Osteoblast (primary cell): ENCODE results near the gene YTHDF1. TPM values are rescaled to one million over a fixed set of nuclear protein-coding genes. Genes with fewer than 3 reads are reported as not detected.
A peak's percentile ranks its signal among the peaks of the same experiment; 100 is the strongest.

ENCODE experiments used
- DNase-seq: peaks from one replicate; pipeline ENCODE4 v3.0.0; 2011; ENCODE audit warnings: low spot score, mixed read lengths; ENCODE audit not compliant: insufficient read length; ENCODE audit errors: missing footprints
- H2AFZ ChIP-seq: 2 replicates; pipeline ENCODE4 v1.6.0; 2011; ENCODE audit warnings: mild to moderate bottlenecking, low read length
- H3K27ac ChIP-seq: 2 replicates; pipeline ENCODE4 v1.5.1; 2011; ENCODE audit warnings: mild to moderate bottlenecking, low read depth, low read length, moderate library complexity
- H3K27me3 ChIP-seq: 2 replicates; pipeline ENCODE4 v1.6.0; 2012; ENCODE audit warnings: mild to moderate bottlenecking, control low read depth, inconsistent platforms, low read length, moderate library complexity; ENCODE audit not compliant: insufficient read depth
- H3K36me3 ChIP-seq: 2 replicates; pipeline ENCODE4 v1.5.1; 2011; ENCODE audit warnings: mild to moderate bottlenecking, low read length, control low read depth, moderate library complexity; ENCODE audit not compliant: insufficient read depth
- H3K4me1 ChIP-seq: 2 replicates; pipeline ENCODE4 v1.5.1; 2011; ENCODE audit warnings: mild to moderate bottlenecking, low read length, control low read depth, moderate library complexity; ENCODE audit not compliant: insufficient read depth
- H3K4me2 ChIP-seq: 2 replicates; pipeline ENCODE4 v1.6.0; 2011; ENCODE audit warnings: mild to moderate bottlenecking, low read length; ENCODE audit not compliant: insufficient read depth
- H3K4me3 ChIP-seq: fragments of 200-600 bp; sonication (generic); 3 replicates; pipeline ENCODE4 v1.5.1; 2012; ENCODE audit warnings: mild to moderate bottlenecking, low read length, inconsistent platforms; ENCODE audit not compliant: insufficient read depth
- H3K79me2 ChIP-seq: 2 replicates; pipeline ENCODE4 v1.6.0; 2012; ENCODE audit warnings: mild to moderate bottlenecking, low read length, control low read depth, inconsistent platforms; ENCODE audit not compliant: insufficient read depth
- H3K9me3 ChIP-seq: 2 replicates; pipeline ENCODE4 v1.5.1; 2011; ENCODE audit warnings: low read depth, low read length, control low read depth
- H4K20me1 ChIP-seq: 2 replicates; pipeline ENCODE4 v1.6.0; 2012; ENCODE audit warnings: mild to moderate bottlenecking, low read length, control low read depth; ENCODE audit not compliant: insufficient read depth
- total RNA-seq: library from RNA; depleted of rRNA; stranded (reverse); fragments of >200 nt; gene quantifications from 2 replicates; pipeline ENCODE4 v1.2.3, GENCODE V29; 2012
- TF ChIP-seq, protein P1 (sequence below): IDR thresholded peaks from 2 replicates; pipeline ENCODE4 v1.5.1; 2011; ENCODE audit warnings: mild to moderate bottlenecking, low read depth, low read length, moderate library complexity; ENCODE audit errors: extremely low read depth

The YTHDF1 gene
- total RNA-seq, 1 donor = 23.9 TPM

DNA sequence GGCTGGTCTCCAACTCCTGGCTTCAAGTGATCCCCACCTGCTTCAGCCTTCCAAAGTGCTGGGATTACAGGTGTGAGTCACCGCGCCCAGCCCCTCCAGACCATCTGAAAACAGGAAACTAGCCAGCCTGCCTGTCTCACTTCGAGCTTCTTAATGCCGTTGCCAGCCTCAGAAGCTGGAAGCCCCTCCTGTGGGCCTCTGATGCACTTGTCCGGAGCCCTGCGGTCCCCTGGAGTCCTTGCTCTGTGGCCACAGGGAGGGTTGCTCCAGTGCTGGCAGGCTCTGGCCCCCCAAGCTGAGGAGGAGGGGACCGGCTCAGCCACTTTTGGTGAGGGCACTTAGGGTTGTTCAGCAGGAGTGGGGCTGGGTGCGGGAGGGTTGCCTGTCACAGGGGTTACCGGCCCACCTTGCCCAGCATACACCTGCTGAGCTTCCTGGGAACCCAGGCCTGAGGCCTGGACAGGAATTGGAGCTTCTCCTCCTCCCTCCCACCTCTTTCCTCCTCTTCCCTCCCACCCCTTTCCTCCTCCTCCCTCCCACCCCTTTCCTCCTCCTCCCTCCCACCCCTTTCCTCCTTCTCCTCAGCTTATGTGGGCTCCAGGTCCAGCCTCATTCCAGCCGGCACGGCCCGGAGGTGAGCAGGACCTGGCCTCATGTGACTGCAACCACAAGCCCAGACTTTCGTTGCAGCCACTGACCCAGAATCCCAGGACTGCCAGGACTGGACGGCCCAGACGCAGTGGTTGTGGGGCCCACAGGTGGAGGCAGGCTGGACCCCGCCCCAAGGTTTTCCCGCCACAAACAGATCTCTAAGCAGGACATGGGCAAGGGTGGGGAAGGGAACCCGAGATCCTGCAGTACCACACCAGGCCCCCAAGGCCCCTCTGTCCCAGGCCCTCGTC, 10.4 kb upstream of the YTHDF1 start:
- no peak overlapping the region for H3K4me2 ChIP-seq
- peaks cover 8% of the 10 kb centered on the region for H3K27me3 ChIP-seq
- no peaks in the 10 kb centered on the region for H4K20me1 ChIP-seq
- H3K9me3 ChIP-seq = no peaks in the 10 kb centered on the region
- H3K27ac ChIP-seq = no peak overlapping the region
- no peak overlapping the region for H2AFZ ChIP-seq
- TF ChIP-seq, protein P1, sequence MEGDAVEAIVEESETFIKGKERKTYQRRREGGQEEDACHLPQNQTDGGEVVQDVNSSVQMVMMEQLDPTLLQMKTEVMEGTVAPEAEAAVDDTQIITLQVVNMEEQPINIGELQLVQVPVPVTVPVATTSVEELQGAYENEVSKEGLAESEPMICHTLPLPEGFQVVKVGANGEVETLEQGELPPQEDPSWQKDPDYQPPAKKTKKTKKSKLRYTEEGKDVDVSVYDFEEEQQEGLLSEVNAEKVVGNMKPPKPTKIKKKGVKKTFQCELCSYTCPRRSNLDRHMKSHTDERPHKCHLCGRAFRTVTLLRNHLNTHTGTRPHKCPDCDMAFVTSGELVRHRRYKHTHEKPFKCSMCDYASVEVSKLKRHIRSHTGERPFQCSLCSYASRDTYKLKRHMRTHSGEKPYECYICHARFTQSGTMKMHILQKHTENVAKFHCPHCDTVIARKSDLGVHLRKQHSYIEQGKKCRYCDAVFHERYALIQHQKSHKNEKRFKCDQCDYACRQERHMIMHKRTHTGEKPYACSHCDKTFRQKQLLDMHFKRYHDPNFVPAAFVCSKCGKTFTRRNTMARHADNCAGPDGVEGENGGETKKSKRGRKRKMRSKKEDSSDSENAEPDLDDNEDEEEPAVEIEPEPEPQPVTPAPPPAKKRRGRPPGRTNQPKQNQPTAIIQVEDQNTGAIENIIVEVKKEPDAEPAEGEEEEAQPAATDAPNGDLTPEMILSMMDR = no peak
- H3K4me3 ChIP-seq = no peak overlapping the region
- peaks cover 16% of the 10 kb centered on the region for H3K4me1 ChIP-seq
- no peak for DNase-seq
- no peaks in the 10 kb centered on the region for H3K36me3 ChIP-seq
- no peaks in the 10 kb centered on the region for H3K79me2 ChIP-seq

DNA sequence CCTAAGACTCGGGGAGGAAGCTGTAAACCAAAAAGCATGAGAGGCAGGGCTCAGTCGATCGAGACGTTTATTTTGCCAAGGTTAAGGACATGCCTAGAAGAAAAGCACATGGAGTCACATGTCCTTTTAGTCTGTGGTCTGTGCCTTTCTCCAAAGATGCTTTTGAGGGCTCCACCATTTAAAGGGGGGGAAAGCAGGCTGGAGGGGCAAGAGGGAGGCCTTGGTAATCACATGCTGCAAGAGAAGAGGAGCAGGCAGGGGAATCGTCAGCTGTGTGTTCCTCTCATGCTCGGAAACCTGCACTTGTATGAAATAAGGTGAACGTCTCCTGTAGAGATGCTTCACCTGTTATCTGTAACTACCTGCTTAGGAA, 9.1 kb upstream of the YTHDF1 start:
- Histone ChIP-seq H3K9me3 (no peaks in the 10 kb centered on the region), H3K4me1 (peaks cover 8% of the 10 kb centered on the region), H3K4me2 (no peak overlapping the region), H3K27me3 (peaks cover 11% of the 10 kb centered on the region), H4K20me1 (no peaks in the 10 kb centered on the region), H3K36me3 (no peaks in the 10 kb centered on the region), H3K4me3 (no peak overlapping the region), H3K27ac (no peak overlapping the region), H3K79me2 (no peaks in the 10 kb centered on the region), H2AFZ (no peak overlapping the region)
- TF ChIP-seq, protein P1 = no peak
- DNase-seq = peak; percentile 35

DNA sequence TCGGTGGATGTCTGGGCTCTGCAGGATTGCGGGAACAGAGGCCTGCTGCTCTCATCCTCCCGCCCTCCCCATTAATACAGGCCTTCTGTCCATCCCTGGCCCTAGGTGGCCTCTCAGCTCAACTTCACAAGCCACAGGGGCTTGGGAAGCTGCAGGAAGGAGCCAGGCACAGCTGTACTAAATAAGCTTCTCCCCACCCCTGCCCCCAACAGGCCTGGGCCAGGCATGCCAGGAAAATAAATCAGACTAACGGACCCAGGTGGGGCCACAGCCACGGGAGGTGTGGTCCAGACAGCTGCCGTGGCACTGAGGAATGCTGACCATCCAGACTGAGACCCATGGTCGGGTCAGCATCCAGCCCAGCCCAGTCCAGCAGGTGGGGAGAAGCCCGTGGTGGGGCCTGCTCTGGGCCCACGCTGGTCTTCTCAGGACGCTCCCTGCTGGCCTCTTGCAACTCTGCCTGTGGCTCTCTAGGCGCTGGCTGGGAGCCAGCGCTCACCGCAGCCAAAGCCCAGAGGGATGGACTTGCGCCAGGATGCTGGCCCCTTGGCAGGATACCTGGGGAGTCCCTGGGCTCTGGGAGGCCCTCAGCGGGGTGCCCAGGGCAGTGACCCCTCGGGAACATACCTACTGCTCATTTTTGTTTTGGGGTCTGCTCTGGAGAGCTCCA, 8.6 kb upstream of the YTHDF1 start:
- H3K36me3 ChIP-seq = no peaks in the 10 kb centered on the region
- no peaks in the 10 kb centered on the region for H4K20me1 ChIP-seq
- DNase-seq = peak; percentile 91
- no peak overlapping the region for H3K4me3 ChIP-seq
- H3K4me2 ChIP-seq = no peak overlapping the region
- TF ChIP-seq, protein P1 = peak; percentile 20
- peaks cover 8% of the 10 kb centered on the region for H3K4me1 ChIP-seq
- peaks cover 11% of the 10 kb centered on the region for H3K27me3 ChIP-seq
- no peaks in the 10 kb centered on the region for H3K79me2 ChIP-seq
- no peak overlapping the region for H2AFZ ChIP-seq
- H3K9me3 ChIP-seq = no peaks in the 10 kb centered on the region
- H3K27ac ChIP-seq = no peak overlapping the region

DNA sequence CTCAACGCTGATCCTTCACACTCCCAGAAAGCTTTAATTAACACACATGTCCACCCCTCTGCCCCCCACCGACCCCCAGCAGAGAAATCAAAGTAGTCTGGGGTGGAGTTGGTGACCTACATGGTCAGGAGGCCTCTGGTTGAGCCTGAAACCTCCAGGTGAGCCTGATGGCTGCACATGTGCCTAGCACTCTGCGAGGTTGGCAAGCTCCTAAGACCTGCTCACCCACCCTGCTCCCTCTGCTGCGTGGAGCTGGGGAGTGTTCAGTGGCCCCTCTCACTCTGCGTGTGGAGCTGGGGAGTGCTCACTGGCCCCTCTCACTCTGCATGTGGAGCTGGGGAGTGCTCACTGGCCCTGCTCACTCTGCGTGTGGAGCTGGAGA, 7.9 kb upstream of the YTHDF1 start:
- no peaks in the 10 kb centered on the region for H3K36me3 ChIP-seq
- peak; percentile 62 for DNase-seq
- H3K27me3 ChIP-seq = peaks cover 11% of the 10 kb centered on the region
- peaks cover 8% of the 10 kb centered on the region for H3K4me1 ChIP-seq
- no peak overlapping the region for H3K27ac ChIP-seq
- no peaks in the 10 kb centered on the region for H4K20me1 ChIP-seq
- TF ChIP-seq, protein P1 = no peak
- no peak overlapping the region for H2AFZ ChIP-seq
- no peak overlapping the region for H3K4me3 ChIP-seq
- H3K79me2 ChIP-seq = no peaks in the 10 kb centered on the region
- no peaks in the 10 kb centered on the region for H3K9me3 ChIP-seq
- no peak overlapping the region for H3K4me2 ChIP-seq
